HG02623 (cell line): ENCODE data around the gene COL25A1.

Experiments used
- ATAC-seq: cut with Tn5 transposase; IDR thresholded peaks from one replicate; pipeline ENCODE4 v1.9.1; 2021; ENCODE audit warnings: moderate library complexity; ENCODE audit not compliant: unreplicated experiment

COL25A1 gene

DNA sequence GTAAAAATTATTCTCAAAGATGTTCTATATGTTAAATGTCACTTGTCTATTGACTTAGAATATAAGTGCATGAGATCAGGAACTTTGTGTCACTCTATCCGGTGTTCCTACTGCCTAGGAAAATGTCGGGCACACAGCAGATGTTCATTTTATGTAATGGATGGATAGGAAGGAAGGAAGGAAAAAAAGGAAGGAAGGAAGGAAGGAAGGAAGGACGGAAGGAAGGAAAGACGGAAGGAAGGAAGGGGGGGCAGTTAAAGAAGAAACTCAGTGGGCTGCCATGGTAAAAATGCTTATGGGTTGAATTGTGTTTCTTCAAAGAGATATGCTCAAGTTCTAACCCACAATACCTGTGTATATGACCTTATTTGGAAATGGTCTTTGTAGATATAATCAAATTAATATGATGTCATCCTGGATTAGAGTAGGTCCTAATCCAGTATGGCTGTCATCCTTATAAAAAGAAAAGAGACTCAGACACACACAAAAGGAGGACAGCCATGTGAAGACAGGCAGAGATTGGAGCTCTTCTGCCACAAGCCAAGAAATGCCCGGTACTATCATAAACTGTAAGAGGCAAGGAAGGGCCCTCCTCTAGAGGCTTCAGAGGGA lies 86.3 kb downstream of the COL25A1 start:
- no peak for ATAC-seq

DNA sequence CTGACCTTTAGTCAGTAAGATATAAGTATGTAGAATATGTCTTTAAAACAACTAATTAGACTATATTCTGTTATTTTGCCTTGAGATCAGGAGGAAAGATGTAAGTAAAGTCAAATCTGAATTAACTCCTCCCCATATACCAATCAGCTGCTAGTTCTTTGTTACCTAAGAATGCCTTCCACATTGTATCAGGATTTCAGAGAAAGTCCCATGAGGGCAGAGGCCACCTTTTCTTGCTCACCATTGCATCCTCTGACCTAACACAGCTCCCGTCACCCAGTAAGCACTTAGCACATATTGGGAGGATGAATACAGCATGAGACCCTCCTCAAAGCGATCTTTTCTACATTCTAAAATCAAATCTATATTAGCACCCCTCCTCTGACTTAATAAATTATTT lies 87.0 kb downstream of the COL25A1 start:
- ATAC-seq = no peak

DNA sequence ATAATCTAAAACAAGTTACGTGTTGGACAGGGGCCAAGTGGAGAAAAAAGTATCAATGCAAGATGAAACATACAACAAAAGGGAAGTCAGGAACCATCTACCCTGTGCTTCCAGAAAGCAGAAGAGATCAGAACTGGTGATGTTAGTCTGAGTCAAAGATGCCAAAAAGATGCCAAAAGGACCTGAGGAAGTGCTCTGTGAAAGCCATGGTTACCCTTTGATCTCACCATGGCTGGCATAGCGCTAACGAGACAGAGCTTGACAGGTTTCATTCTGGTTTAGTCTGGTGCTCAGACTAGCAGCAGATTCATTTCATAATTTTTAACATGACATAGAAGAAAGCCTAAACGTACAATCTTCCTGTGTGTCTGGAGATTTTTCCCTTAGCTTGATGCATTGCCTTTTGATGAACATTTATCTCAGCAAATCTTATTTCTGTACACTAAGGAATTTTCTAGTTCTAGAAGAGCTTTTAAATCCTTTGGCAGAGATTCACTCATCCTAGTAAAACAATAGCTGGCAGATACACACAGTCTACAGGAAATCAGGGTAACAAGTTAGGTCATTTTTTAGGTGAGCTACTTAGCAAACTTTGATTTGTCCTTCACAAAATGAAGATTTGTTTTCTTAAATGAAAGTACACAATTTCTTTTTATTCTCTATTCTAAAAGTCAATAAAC lies 87.7 kb downstream of the COL25A1 start:
- ATAC-seq = no peak

DNA sequence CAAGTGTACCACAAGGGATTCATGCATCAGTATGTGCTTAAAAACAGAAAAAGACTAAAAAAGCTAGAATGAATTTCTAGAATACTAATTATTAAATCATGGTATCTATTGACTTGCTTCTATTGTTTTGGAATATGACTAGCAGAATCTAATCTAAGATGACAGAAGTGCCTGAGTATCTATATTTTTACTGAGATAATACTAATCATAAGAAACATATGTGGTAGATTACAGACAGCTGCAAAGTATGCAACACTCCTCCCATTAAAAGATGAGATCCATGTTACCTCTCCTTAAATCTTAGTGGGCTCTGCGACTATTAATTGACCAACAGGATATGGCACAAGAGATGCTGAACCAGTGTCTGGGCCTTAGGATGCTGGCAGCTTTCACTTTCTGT lies 89.4 kb downstream of the COL25A1 start:
- no peak for ATAC-seq

DNA sequence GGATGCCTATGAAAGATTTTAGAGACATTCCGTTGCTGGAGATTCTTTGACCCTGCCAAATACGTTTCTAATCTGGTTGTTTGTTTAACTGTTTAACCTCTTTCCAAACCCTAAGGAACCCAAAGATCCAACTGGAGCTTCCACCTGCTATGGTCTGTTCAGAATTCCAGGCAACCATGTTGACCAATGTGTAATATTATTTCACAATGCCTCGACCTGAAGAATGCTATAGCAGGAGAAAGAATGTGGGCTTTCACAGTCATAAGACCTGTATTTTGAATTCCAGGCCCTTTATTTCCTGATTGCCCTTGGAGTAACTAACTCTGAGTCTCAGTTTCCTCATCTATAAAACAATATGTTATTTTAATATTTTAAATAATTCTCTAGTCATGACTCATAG lies 90.8 kb downstream of the COL25A1 start:
- no peak for ATAC-seq

DNA sequence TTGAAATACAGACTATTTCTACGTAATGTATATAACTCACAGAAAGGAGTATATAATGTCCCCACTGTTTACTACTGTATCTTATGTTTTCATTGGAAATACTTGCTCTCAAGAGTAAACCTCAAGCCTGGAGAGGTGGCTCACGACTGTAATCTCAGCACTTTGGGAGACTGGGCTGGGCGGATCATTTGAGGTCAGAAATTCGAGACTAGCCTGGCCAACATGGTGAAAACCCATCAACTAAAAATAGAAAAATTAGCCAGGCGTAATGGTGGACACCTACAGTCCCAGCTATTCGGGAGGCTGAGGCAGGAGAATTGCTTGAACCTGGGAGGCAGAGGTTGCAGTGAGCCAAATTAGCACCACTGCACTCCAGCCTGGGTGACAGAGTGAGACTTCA lies 92.8 kb downstream of the COL25A1 start:
- ATAC-seq = no peak

DNA sequence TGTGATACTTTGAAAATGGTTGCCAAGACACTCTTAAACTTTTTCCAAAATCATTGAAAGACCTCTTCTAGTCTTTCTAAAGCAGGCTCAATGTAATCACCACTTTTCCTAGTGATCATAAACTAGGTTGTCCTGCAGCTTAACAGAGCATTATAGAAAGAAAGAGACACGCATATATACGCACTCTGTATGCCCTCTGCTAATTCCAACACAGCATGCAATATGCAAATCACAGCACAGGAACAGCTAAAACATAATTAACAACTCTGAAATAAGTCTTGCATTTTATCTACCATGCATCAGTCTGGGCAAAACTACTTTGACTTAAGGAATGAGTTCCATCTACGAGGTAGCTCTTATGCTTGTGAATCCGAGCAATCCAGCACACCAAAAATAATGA lies 94.6 kb downstream of the COL25A1 start:
- no peak for ATAC-seq

DNA sequence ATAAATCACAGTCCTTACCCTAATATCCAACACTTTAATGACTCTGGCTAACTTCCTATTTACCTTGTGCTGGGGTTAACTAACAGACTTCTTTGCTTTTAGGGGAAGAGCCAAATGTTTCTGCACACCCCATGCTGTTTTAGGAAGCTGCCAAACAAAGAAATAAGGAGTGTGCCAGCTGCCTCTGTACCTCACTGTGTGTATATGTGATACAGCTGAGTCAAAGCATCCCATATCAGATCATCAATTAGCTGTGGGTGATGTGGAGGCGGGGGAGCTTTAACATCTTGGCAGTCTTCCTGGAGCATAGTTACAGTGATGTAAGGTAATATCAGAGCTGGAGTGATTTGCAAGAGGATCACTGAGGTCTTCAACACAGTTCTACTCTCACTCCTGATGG lies 95.4 kb downstream of the COL25A1 start:
- ATAC-seq = no peak

DNA sequence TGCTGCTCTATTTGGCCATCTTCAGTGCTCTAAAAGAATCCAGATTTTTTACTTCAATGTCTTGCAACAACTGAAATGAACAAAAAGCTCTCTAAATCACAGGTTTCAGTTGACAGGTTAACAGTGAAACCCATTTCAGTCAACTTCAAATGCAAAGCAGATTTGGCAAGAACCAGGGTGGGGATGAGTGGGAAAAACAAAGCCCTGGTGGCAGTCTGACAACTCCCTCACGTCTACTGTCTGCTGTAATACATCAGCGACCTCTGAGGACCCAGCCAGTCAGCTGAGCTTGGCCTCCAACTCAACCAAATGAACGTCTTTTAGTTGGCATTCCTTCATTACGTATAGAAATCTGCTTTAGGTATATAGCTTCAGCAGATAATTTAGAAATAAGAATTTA lies 95.8 kb downstream of the COL25A1 start:
- no peak for ATAC-seq

DNA sequence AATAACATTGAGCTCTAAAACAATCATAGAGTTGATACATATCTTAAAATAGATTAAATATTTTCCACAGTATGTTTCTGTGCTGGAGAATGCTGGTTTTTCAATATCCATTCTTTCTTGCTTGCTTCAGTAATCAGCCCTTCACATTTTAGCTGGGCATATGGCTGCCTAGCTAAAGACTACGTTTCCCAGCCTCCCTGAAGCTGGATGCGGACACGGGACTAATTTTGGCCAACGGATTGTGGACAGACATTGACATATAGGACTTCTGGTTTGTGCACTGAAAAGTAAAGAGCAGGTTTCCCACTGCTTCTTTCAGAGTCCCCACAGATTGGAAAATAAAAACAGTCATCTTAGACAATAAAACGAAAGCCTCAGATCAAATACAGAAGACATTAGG lies 97.3 kb downstream of the COL25A1 start:
- ATAC-seq = no peak

DNA sequence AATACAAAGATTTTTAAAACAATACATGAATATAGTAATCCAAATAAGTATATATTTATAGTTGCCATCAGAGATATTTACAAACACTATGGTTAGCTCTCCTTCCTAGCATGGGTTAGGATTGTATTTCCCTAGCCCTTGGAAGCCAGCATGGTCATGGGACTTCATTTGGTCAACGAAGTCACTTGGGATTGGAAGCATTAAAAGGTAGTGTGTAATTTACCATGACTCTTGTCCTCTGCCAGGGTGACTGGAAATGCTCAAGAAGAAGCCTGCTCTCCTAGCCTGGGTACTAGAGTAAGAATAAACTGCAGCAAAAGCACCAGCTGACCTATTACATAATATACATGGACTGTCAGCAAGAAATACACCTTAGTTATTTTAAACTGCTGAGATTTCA lies 102.9 kb downstream of the COL25A1 start:
- no peak for ATAC-seq

DNA sequence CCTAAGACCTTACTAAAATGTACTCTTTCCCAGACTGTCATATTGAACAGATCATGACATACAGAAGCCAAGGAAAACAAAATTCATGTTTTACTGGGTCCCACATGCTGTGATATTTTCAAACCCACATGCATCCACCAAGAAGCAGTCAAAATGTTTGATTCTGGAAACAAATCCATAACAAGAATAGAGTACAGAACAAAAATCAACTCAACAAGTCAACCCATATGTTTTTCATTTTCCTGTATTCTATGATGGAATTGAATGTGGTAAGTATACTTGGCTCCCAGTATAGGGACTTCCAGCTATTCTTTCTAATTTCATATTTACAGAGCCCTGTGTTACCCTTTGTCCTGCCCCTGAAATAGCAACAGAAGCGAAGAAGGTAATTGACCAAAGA lies 106.8 kb downstream of the COL25A1 start:
- no peak for ATAC-seq

DNA sequence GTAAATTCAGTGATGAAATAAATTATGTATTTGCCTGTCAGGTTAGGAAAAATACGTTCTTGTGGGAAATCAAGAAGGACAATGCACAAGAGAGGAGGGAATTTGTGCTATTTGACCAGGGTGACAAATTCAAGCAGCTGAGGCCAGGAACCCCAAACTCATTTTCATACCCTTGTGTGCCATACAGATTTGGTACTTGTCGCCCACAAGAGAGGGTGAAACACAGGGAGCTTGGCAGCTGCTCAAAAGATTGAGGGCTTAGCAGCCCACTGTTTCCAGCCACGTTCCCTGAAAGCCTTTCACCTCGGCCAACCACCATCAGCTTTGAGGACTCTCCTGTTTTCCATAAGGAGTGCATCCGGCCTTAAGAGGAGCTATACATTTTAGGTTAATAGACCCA lies 111.2 kb downstream of the COL25A1 start:
- ATAC-seq = no peak

DNA sequence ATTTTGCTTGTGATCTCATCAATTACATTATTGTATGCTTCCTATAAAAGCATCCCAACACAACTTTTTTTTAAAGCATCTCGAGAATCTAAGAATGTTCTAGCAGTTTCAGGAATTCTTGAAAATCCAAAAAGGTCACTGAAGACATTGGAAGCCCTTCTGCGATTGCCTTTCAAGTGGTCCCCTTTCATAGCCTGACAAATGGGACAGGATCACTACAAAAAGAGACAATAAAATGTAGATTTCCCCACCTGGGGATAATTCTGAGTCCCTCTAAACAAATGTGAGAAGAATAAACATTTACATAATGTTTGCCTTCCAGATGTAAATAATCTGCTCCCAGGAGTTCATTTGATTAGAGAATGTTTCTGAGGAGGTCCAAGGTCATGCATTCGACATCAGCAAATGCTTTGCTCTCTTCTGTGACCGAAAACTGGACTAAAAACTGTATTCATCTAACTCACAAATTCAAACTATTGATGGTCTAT lies 116.0 kb downstream of the COL25A1 start:
- ATAC-seq = no peak

DNA sequence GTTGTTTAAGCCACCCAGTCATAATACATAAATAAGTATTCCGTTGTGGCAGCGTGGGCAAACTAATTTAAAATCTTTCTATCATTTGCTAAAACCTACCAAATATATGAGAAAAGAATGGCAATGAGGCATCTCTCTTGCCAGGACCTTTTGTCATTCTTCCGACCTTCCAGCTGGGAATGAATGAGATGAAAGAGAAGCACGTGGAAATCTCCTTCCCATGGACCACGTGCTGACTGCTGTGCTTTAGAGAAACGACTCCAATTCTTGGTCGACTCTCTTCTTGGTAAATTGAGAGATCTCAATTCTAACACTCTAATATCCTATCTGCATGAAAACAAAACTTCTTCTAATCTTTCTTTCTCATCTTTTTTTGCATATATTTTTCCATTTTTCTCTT lies 116.5 kb downstream of the COL25A1 start:
- ATAC-seq = no peak

DNA sequence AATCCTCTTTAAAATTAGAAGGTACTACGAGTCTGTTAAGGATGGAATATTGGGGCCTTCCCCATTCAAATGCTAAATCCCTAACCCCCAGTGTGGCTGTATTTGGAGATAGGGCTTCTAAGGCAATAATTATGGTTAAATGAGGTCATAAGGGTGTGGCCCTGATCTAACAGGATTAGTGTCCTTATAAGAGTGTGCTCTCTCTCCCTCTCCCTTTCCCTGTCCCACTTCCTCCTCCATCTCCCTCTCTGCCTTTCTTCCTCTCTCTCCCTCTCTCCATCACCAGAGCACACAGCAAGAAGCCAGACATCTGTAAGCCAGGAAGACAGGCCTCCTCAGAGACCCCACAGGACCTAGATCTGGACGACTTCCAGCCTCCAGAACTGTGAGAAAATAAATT lies 116.9 kb downstream of the COL25A1 start:
- no peak for ATAC-seq

DNA sequence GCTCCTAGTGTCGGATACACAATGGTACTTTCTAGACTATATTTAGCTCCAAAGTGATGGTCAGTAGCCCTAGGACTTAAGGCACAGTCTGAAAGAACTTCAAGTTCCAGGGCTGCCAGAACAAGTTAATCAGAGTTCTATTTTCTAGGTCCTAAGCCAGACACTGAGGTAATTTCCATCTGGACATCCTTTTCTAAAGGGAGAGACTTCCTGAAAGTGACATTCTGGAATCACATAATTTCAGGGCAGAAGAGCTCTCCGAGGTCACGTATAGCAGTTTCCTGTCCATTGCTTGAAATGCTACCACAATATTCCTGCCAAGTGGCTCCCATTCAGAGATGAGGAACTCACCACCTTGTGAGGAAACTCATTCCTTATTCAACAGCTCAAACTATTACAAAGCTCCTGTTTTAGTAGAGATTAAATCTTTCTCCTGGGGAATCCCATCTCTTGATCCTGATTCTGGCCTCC lies 117.9 kb downstream of the COL25A1 start:
- ATAC-seq = no peak

DNA sequence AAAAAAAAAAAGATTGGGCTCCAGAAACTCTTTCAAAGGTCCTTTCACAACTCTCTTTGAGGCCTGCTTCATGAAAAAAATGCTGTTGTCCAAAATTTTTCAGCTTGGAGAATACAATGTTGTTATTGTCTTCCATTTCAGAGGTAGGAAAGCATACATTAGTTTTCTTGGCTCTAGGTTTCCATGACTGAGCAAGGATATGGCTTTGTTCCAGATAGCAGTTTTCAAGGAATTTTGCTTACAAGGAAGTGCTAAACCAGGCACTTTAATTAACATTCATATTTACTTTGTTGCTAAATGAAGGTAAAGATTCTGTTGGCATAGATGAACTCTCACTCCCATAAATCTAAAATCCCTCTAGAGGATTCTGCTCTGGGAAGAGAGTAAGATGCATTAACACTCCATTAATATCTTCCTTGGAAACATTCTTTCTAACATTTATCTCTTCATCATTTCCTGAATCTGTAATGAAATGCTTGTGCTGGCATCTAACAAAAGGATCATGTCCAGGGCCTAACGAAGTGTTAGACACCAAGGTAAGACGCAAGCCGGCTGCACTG lies 118.4 kb downstream of the COL25A1 start:
- ATAC-seq = no peak

DNA sequence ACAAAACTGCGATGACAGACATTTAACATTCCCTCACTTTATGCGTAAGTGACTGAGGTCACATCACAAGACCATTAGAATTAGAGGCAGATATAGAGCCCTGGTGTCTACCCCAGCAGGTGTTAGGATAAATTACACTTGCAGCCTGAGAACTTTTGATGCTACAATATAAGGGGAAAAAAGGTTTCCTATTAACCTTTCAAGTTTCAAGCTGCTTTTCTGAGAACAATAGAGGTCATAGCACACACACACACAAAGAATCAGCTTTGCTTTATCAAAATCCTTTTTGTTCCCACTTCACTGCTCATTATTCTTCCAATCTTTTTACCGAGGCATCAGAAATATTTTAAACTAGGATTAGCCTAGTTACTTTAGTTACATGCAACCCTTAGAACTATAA lies 119.8 kb downstream of the COL25A1 start:
- no peak for ATAC-seq

DNA sequence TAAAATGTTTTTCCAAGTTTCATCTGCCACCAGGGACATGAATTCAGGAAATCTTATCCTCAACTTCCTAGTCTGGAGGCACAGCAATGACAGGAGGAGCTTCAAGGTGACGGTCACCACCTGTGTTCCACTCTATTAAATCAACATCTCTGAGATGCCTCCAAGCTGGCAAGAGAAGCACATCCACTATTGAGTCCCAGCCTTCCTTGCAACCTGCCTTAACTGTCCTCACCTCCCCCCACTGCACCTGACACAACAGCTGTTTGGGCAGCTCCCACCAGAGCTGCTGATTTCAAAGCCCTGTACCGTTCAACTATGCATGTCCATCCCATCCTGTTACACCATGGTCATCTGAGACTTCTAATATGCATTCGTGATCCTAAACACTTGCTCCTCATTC lies 123.4 kb downstream of the COL25A1 start:
- ATAC-seq = no peak

DNA sequence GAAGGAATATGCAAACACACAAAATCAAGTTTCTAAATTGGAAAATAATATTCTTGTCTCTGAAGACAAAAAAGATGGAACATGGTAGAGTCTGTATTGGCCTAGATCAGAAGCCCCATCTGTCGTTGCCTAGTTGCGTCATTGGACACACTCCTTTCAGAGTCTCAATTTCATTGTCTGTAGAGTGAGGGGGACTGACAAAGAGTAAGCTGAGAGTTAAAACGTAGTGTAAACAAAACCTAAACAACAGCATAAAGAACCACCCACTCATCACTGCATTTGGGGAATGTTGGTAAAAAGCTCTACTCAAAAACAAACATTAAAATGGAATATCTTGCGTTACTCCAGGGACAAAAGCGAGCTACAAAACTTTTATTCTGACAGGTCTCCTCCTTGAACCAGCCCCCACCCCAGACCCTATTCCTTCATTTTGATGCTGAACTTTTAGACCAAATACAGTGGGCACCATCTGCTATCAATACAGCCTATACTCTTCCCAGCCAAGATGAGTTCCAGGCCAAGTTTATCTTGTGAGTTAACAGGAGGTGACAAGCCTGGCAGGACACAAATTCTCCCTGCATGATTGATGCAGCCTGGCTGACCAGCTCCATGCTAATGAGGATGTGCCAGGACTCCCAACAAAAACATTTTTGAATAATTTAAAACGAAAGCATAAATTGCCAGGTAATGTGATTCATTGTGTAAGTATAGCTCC lies 125.2 kb downstream of the COL25A1 start:
- no peak for ATAC-seq
